Measurements from ENCODE around the gene NFIB. TPM values are rescaled to one million over a fixed set of nuclear protein-coding genes. Genes with fewer than 3 reads are reported as not detected.

NFIB gene
- total and polyA plus RNA-seq, 4 donors: 10.8 to 278 (median 88.6) TPM

- H3K27ac ChIP-seq (ENCODE audit: low read depth in 1 of 2, low read length in 2 of 2): peak overlapping the region; percentile 30 to 91
- WGBS, 2 donors: 3 to 10% methylated on average over 2 of the region's 2 CpGs
Measured at GRCh38 chr9:14318361-14318760, 4.4 kb upstream of the NFIB start.

GRCh38 chr9:14317667-14318320, 3.9 kb upstream of the NFIB start:
- no peaks in the 10 kb centered on the region for H3K9me3 ChIP-seq (ENCODE audit: control insufficient read depth, low read length)
- DNase-seq (no peak), ATAC-seq (ENCODE audit: low FRiP score) (no peak)
- intact Hi-C loops (cut with DNase I): loop anchor here (10.0 kb wide), 2 partner anchors 63 to 283 kb away; no protein-coding TSS in a partner anchor
- no peaks in the 10 kb centered on the region for H3K36me3 ChIP-seq (ENCODE audit: control insufficient read depth in 1 of 2, insufficient read depth in 2 of 2, low read length in 1 of 2)
- WGBS, 2 donors: 2 to 4% methylated on average over 4 of the region's 4 CpGs
- peak overlapping the region; percentile 66 to 92 for H3K4me3 ChIP-seq (ENCODE audit: low read length in 2 of 2)
- no peaks in the 10 kb centered on the region for H3K4me1 ChIP-seq (ENCODE audit: control insufficient read depth in 1 of 2, insufficient read depth in 2 of 2, low read length in 2 of 2)
- no peaks in the 10 kb centered on the region for H3K27me3 ChIP-seq (ENCODE audit: control insufficient read depth in 1 of 2, insufficient read depth in 2 of 2, low read length in 1 of 2)
- peak overlapping the region; percentile 91 to 93 for H3K27ac ChIP-seq (ENCODE audit: low read depth in 1 of 2, low read length in 2 of 2)

More at GRCh38 chr9:14318361-14318760, 4.4 kb upstream of the NFIB start:
- Histone ChIP-seq H3K4me1 (ENCODE audit: control insufficient read depth in 1 of 2, insufficient read depth in 2 of 2, low read length in 2 of 2) (no peaks in the 10 kb centered on the region), H3K27me3 (ENCODE audit: control insufficient read depth in 1 of 2, insufficient read depth in 2 of 2, low read length in 1 of 2) (no peaks in the 10 kb centered on the region), H3K9me3 (ENCODE audit: control insufficient read depth, low read length) (no peaks in the 10 kb centered on the region), H3K36me3 (ENCODE audit: control insufficient read depth in 1 of 2, insufficient read depth in 2 of 2, low read length in 1 of 2) (no peaks in the 10 kb centered on the region), H3K4me3 (ENCODE audit: low read length in 2 of 2) (peak overlapping the region; percentile 66 to 92)
- ATAC-seq (ENCODE audit: low FRiP score) (no peak), DNase-seq (no peak)
- intact Hi-C loops (cut with DNase I): loop anchor here (10.0 kb wide), 2 partner anchors 64 to 284 kb away; no protein-coding TSS in a partner anchor

- Histone ChIP-seq H3K4me1 (ENCODE audit: control insufficient read depth in 1 of 2, insufficient read depth in 2 of 2, low read length in 2 of 2) (no peaks in the 10 kb centered on the region), H3K27ac (ENCODE audit: low read depth in 1 of 2, low read length in 2 of 2) (peak overlapping the region; percentile 91 to 93), H3K9me3 (ENCODE audit: control insufficient read depth, low read length) (no peaks in the 10 kb centered on the region), H3K4me3 (ENCODE audit: low read length in 2 of 2) (peak overlapping the region; percentile 66 to 92), H3K27me3 (ENCODE audit: control insufficient read depth in 1 of 2, insufficient read depth in 2 of 2, low read length in 1 of 2) (no peaks in the 10 kb centered on the region), H3K36me3 (ENCODE audit: control insufficient read depth in 1 of 2, insufficient read depth in 2 of 2, low read length in 1 of 2) (no peaks in the 10 kb centered on the region)
- intact Hi-C loops (cut with DNase I): loop anchor here (10.0 kb wide), 2 partner anchors 62 to 282 kb away; no protein-coding TSS in a partner anchor
- WGBS, 2 donors: 3 to 4% methylated on average over 8 of the region's 8 CpGs
- no peak for ATAC-seq (ENCODE audit: low FRiP score)
- peak in 1 of 2 donors; percentile 55 for DNase-seq
Measured at GRCh38 chr9:14316602-14317300, 2.8 kb upstream of the NFIB start.

- Histone ChIP-seq H3K27ac (ENCODE audit: low read depth in 1 of 2, low read length in 2 of 2) (peak overlapping the region; percentile 77 to 91), H3K4me1 (ENCODE audit: control insufficient read depth in 1 of 2, insufficient read depth in 2 of 2, low read length in 2 of 2) (no peaks in the 10 kb centered on the region), H3K9me3 (ENCODE audit: control insufficient read depth, low read length) (no peaks in the 10 kb centered on the region), H3K36me3 (ENCODE audit: control insufficient read depth in 1 of 2, insufficient read depth in 2 of 2, low read length in 1 of 2) (no peaks in the 10 kb centered on the region), H3K4me3 (ENCODE audit: low read length in 2 of 2) (peak overlapping the region; percentile 39 to 92), H3K27me3 (ENCODE audit: control insufficient read depth in 1 of 2, insufficient read depth in 2 of 2, low read length in 1 of 2) (no peaks in the 10 kb centered on the region)
- 1 to 2% methylated on average over 40 to 42 of the region's 42 CpGs for WGBS, 2 donors
- peak; percentile 2 for ATAC-seq (ENCODE audit: low FRiP score)
- intact Hi-C loops (cut with DNase I): loop anchor here (10.0 kb wide), 2 partner anchors 61 to 281 kb away; no protein-coding TSS in a partner anchor
- DNase-seq: peak; percentile 52 to 76
Measured at GRCh38 chr9:14315875-14316601, 2.1 kb upstream of the NFIB start.

- Histone ChIP-seq H3K4me1 (ENCODE audit: control insufficient read depth in 1 of 2, insufficient read depth in 2 of 2, low read length in 2 of 2) (no peaks in the 10 kb centered on the region), H3K27me3 (ENCODE audit: control insufficient read depth in 1 of 2, insufficient read depth in 2 of 2, low read length in 1 of 2) (no peaks in the 10 kb centered on the region)
- intact Hi-C loops (cut with DNase I): loop anchor here (5.0 to 10.0 kb wide), 3 partner anchors 32 to 280 kb away; no protein-coding TSS in a partner anchor
Measured at GRCh38 chr9:14314929-14315874, 1.3 kb upstream of the NFIB start.

GRCh38 chr9:14314424-14314928, 535 bp upstream of the NFIB start:
- no peaks in the 10 kb centered on the region for H3K36me3 ChIP-seq (ENCODE audit: control insufficient read depth in 1 of 2, insufficient read depth in 2 of 2, low read length in 1 of 2)
- H3K27ac ChIP-seq (ENCODE audit: low read depth in 1 of 2, low read length in 2 of 2): peak overlapping the region; percentile 97 to 99
- intact Hi-C loops (cut with DNase I): loop anchor here (5.0 to 10.0 kb wide), 3 partner anchors 33 to 280 kb away; no protein-coding TSS in a partner anchor

More at GRCh38 chr9:14314929-14315874, 1.3 kb upstream of the NFIB start:
- DNase-seq (peak; percentile 95 to 98), ATAC-seq (ENCODE audit: low FRiP score) (peak; percentile 84)
- 0 to 1% methylated on average over 48 to 109 of the region's 109 CpGs for whole genome bisulfite sequencing, 2 donors
- H3K9me3 ChIP-seq (ENCODE audit: control insufficient read depth, low read length): no peaks in the 10 kb centered on the region
- peak overlapping the region; percentile 96 to 97 for H3K27ac ChIP-seq (ENCODE audit: low read depth in 1 of 2, low read length in 2 of 2)
- no peaks in the 10 kb centered on the region for H3K36me3 ChIP-seq (ENCODE audit: control insufficient read depth in 1 of 2, insufficient read depth in 2 of 2, low read length in 1 of 2)
- peak overlapping the region; percentile 39 to 92 for H3K4me3 ChIP-seq (ENCODE audit: low read length in 2 of 2)

GRCh38 chr9:14313378-14313940, 482 bp downstream of the NFIB start:
- Histone ChIP-seq H3K27ac (ENCODE audit: low read depth in 1 of 2, low read length in 2 of 2) (peak overlapping the region; percentile 85 to 99), H3K4me1 (ENCODE audit: control insufficient read depth in 1 of 2, insufficient read depth in 2 of 2, low read length in 2 of 2) (no peaks in the 10 kb centered on the region), H3K9me3 (ENCODE audit: control insufficient read depth, low read length) (no peaks in the 10 kb centered on the region), H3K27me3 (ENCODE audit: control insufficient read depth in 1 of 2, insufficient read depth in 2 of 2, low read length in 1 of 2) (no peaks in the 10 kb centered on the region), H3K36me3 (ENCODE audit: control insufficient read depth in 1 of 2, insufficient read depth in 2 of 2, low read length in 1 of 2) (no peaks in the 10 kb centered on the region), H3K4me3 (ENCODE audit: low read length in 2 of 2) (peak overlapping the region; percentile 89 to 96)
- DNase-seq (peak in 1 of 2 donors; percentile 49), ATAC-seq (ENCODE audit: low FRiP score) (no peak)
- intact Hi-C loops (cut with DNase I): loop anchor here (5.0 to 10.0 kb wide), 3 partner anchors 34 to 279 kb away; no protein-coding TSS in a partner anchor
- WGBS, 2 donors: 0 to 1% methylated on average over 33 of the region's 33 CpGs

More at GRCh38 chr9:14314424-14314928, 535 bp upstream of the NFIB start:
- DNase-seq (peak; percentile 83 to 89), ATAC-seq (ENCODE audit: low FRiP score) (peak; percentile 76)
- Histone ChIP-seq H3K9me3 (ENCODE audit: control insufficient read depth, low read length) (no peaks in the 10 kb centered on the region), H3K4me3 (ENCODE audit: low read length in 2 of 2) (peak overlapping the region; percentile 92 to 96), H3K27me3 (ENCODE audit: control insufficient read depth in 1 of 2, insufficient read depth in 2 of 2, low read length in 1 of 2) (no peaks in the 10 kb centered on the region), H3K4me1 (ENCODE audit: control insufficient read depth in 1 of 2, insufficient read depth in 2 of 2, low read length in 2 of 2) (no peaks in the 10 kb centered on the region)
- WGBS, 2 donors: 0 to 1% methylated on average over 21 of the region's 21 CpGs

All from aorta (tissue), 5 donors.